ENCODE measurements around the gene CRYGN. TPM values are rescaled to one million over a fixed set of nuclear protein-coding genes. Genes with fewer than 3 reads are reported as not detected.

Gene CRYGN
- total RNA-seq, 1 donor = not detected

GRCh38 chr7:151381348-151382078 lies 58.4 kb downstream of the CRYGN start:
- Histone ChIP-seq H3K4me3 (ENCODE audit: low read length) (peak overlapping the region; percentile 6), H3K4me1 (ENCODE audit: insufficient read depth, low read length) (peaks cover 24% of the 10 kb centered on the region), H3K9me3 (ENCODE audit: low read depth, low read length) (no peaks in the 10 kb centered on the region), H3K27me3 (ENCODE audit: insufficient read depth, low read length) (peaks cover 11% of the 10 kb centered on the region)

GRCh38 chr7:151381098-151381347 lies 58.9 kb downstream of the CRYGN start:
- H3K4me1 ChIP-seq (ENCODE audit: insufficient read depth, low read length) = peaks cover 24% of the 10 kb centered on the region
- H3K4me3 ChIP-seq (ENCODE audit: low read length) = peak overlapping the region; percentile 6
- H3K9me3 ChIP-seq (ENCODE audit: low read depth, low read length) = no peaks in the 10 kb centered on the region
- H3K27me3 ChIP-seq (ENCODE audit: insufficient read depth, low read length) = peaks cover 11% of the 10 kb centered on the region

- Histone ChIP-seq H3K4me1 (ENCODE audit: insufficient read depth, low read length) (peaks cover 24% of the 10 kb centered on the region), H3K27me3 (ENCODE audit: insufficient read depth, low read length) (peaks cover 11% of the 10 kb centered on the region), H3K9me3 (ENCODE audit: low read depth, low read length) (no peaks in the 10 kb centered on the region), H3K4me3 (ENCODE audit: low read length) (no peak overlapping the region)
Measured at GRCh38 chr7:151380199-151381097, 59.5 kb downstream of the CRYGN start.

GRCh38 chr7:151379534-151380198 lies 60.3 kb downstream of the CRYGN start:
- Histone ChIP-seq H3K27me3 (ENCODE audit: insufficient read depth, low read length) (peaks cover 11% of the 10 kb centered on the region), H3K9me3 (ENCODE audit: low read depth, low read length) (no peaks in the 10 kb centered on the region), H3K4me1 (ENCODE audit: insufficient read depth, low read length) (peaks cover 24% of the 10 kb centered on the region)

GRCh38 chr7:151379193-151379520 lies 60.8 kb downstream of the CRYGN start:
- H3K27me3 ChIP-seq (ENCODE audit: insufficient read depth, low read length) = peaks cover 11% of the 10 kb centered on the region
- H3K4me1 ChIP-seq (ENCODE audit: insufficient read depth, low read length) = peaks cover 24% of the 10 kb centered on the region
- H3K9me3 ChIP-seq (ENCODE audit: low read depth, low read length) = no peaks in the 10 kb centered on the region
- H3K4me3 ChIP-seq (ENCODE audit: low read length) = no peak overlapping the region

More at GRCh38 chr7:151379534-151380198, 60.3 kb downstream of the CRYGN start:
- H3K4me3 ChIP-seq (ENCODE audit: low read length) = no peak overlapping the region

Other genes with a start within 250 kb of the CRYGN start
- not detected for gene H2BK1, start 229.7 kb downstream of the CRYGN start, total RNA-seq
- gene ABCF2, start 212.9 kb downstream of the CRYGN start, total RNA-seq = 9.7 TPM
- 25.0 TPM for gene CHPF2, start 207.7 kb downstream of the CRYGN start, total RNA-seq
- 35.8 TPM for gene SMARCD3, start 191.4 kb downstream of the CRYGN start, total RNA-seq
- 70.9 TPM for gene NUB1, start 98.3 kb downstream of the CRYGN start, total RNA-seq
- gene WDR86, start 30.1 kb downstream of the CRYGN start, total RNA-seq = 3.9 TPM
- gene RHEB, start 79.8 kb upstream of the CRYGN start, total RNA-seq = 51.0 TPM

All from mononuclear cell (primary cell).